Activated CD8-positive, alpha-beta memory T cell treated with anti-CD3 and anti-CD28 coated beads for 1 hour (primary cell): Measurements from ENCODE around the gene CCDC85A.

Source experiments
- DNase-seq, 2 donors: peaks; one replicate each; pipeline ENCODE4 v3.0.0-alpha.2; 2020; ENCODE audit warnings: low read depth in 1 of 2; ENCODE audit errors: extremely low read depth in 1 of 2

The CCDC85A gene

DNA sequence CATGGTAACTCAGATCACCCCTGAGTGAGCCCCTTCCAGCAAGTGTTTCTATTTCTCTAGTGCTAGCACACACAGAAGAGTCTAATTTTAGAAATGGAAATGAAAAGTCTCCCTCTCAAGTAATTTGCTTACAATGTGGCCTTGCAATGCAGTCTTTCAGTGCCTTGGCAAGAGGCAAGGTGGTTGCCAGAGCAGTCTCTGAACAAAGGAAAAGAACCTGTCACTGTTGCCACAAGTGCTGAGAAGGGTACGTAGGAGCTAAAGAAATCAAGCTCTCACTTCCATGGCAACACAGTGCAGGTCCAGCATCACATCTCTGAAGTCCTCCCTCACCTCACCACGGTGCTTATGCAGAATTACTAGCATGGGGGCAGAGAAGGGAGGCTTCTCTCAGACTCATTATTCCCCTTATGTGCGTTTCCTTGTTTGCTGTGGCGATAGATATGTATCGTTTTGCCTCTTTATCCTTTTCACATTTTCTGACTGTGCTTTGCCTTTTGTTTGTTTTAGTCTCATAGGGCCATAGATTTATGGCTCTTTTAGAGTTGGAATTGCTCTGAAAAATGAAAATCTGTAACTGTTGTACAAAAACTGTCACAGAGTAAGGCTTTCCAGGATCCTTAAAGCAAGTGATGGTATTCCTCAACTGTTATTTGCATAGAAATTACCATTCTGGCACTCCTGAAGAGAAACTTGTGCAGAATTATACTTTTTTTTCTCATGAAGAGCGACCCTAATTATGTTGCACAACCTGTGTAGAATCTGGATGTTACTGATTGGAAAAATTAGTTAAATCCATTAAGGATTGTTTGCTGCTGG is 164.8 kb downstream of the CCDC85A start:
- DNase-seq, result no peak

GRCh38 chr2:56357655-56358295 is 174.0 kb downstream of the CCDC85A start:
- no peak for DNase-seq

GRCh38 chr2:56361844-56362243 is 178.1 kb downstream of the CCDC85A start:
- DNase-seq, result no peak

- DNase-seq, result no peak
These were observed 181.1 kb downstream of the CCDC85A start for GRCh38 chr2:56364902-56365301.

GRCh38 chr2:56369316-56369715 is 185.5 kb downstream of the CCDC85A start:
- DNase-seq, result no peak

- DNase-seq, result no peak
These were observed 188.4 kb downstream of the CCDC85A start for GRCh38 chr2:56372071-56372656.

GRCh38 chr2:56375251-56375650 is 191.5 kb downstream of the CCDC85A start:
- DNase-seq, result no peak

DNA sequence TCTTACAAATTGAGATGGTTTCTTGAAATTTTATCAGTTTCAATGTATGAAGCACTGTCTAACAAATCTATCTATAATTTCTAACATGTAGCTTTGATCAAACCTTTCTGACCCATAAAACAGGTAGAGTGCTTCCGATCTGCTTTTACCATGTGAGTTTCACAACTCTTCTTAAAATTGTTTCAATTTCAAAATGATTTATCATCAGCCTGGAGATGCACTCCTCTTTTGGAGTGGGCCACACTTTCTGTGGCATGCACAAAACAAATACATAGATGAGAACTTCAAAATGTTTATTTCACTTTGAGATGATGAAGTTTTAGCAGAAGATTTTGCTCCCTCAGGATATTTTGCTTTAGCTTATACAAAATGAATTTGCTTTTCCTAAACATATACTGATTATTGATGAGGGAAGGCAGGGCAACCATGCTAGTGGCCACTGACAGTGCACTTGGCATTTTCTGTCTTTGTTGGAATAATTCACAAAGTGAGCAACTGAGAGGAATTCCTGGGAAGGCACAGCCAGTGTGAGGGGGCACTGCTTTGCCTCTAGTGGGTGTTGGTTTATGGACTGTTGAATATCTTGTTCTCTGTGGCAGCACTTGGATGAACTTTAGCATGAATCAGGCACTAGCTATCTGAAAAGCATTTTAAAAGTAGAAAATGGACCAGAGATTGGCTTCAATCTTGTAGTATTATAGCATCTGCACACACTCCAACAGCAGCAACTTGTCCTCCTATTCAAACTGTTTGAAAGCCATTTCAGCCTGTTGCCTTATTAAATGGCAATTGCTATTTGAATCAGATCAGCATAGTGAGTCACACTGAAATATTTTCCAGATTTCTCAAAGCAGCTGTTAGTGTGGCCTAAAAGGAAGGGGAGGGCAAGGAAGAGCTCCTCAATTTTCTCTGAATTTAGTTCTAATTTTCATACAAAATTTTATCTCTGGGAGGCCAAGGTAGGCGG is 193.2 kb downstream of the CCDC85A start:
- DNase-seq, result no peak

GRCh38 chr2:56379066-56379465 is 195.3 kb downstream of the CCDC85A start:
- no peak for DNase-seq

DNA sequence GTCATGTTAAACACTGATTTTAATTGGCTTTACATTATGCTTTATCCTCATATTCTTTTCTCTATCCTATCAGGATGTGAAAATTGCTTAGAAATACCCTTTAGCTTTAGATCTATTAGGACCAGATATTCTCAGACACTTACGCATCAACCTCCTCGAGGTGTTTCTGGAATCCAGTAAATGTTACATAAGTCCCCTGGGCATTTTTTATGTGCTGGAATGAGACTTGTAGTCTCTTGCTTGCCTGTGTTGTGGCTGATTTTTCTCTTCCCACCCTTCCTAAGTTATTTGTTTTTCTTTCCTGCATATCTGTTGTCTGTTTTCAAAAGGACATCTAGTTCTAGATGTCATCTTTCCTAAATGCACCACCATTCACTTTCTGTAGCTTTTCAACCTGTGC is 197.1 kb downstream of the CCDC85A start:
- DNase-seq, result no peak

- DNase-seq, result no peak
These were observed 198.7 kb downstream of the CCDC85A start for GRCh38 chr2:56382466-56382865.

- no peak for DNase-seq
These were observed 202.9 kb downstream of the CCDC85A start for GRCh38 chr2:56386657-56387056.

GRCh38 chr2:56390644-56391043 is 206.9 kb downstream of the CCDC85A start:
- DNase-seq, result no peak

DNA sequence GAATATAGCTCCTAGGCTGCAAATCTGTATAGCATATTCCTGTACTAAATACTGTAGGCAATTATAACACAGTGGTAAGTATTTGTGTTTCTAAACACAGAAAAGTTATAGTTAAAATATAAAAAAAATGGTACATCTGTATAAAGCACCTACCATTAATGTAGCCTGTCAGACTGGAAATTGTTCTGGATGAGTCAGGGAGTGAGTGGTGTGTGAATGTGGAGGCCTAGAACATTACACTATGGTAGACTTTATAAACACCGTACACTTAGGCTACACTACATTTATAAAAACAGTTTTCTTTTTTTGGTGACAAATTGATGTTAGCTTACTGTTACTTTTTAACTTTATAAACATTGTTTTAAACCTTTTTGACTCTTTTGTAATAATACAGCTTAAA is 226.3 kb downstream of the CCDC85A start:
- DNase-seq, result no peak

DNA sequence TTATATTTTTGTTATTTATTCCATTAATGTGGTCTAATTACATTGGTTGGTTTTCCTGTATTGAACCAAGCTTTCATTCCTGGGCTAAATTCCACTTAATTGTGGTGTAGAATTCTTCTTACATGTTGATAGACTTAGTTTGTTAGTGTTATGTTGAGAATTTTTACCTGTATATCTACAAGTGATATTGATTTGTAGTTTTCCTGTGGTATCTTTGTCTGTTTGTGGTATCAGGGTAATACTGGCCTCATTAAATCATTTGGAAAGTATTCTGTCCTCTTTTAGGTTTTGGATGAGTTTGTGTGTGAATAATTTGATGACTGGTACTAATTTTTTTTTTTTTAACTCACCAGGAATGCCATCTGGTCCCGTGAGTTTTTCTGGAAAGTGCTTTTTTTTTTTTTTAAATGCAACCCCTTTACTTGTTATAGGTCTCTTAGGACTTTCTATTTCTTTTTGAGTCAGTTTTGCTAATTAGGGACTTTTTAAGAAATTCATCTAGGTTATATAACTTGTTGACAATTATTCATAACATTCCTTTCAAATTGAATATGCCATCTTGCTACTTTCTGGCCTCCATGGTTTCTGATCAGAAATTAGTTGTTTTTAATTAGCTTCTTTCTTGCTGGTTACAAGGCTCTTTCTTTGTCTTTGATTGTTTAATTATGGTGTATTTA is 232.8 kb downstream of the CCDC85A start:
- no peak for DNase-seq
